Muscle layer of duodenum (tissue), 2 donors: Measurements from ENCODE around the gene LHFPL3.

Experiments used
- H3K27ac ChIP-seq: one replicate; pipeline ENCODE4 v1.7.0; 2013; ENCODE audit warnings: mild to moderate bottlenecking, low read length
- H3K27me3 ChIP-seq: one replicate; pipeline ENCODE4 v1.7.0; 2013; ENCODE audit warnings: low read depth, mild to moderate bottlenecking, control low read depth, low read length
- H3K36me3 ChIP-seq, 2 donors: one replicate each; pipeline ENCODE4 v1.7.0; 2013; ENCODE audit warnings: low read length in 2 of 2, control low read depth in 1 of 2, mild to moderate bottlenecking in 1 of 2; ENCODE audit not compliant: insufficient read depth in 2 of 2, control insufficient read depth in 1 of 2
- H3K4me1 ChIP-seq, 2 donors: one replicate each; pipeline ENCODE4 v1.7.0; 2013; ENCODE audit warnings: low read length in 2 of 2, mild to moderate bottlenecking in 2 of 2, control low read depth in 1 of 2, moderate library complexity in 1 of 2; ENCODE audit not compliant: insufficient read depth in 2 of 2, control insufficient read depth in 1 of 2
- H3K4me3 ChIP-seq, 2 donors: one replicate each; pipeline ENCODE4 v1.7.0; 2013; ENCODE audit warnings: low read length in 2 of 2, low read depth in 1 of 2, mild to moderate bottlenecking in 1 of 2
- H3K9me3 ChIP-seq, 2 donors: one replicate each; pipeline ENCODE4 v1.7.0; 2013; ENCODE audit warnings: low read length in 2 of 2, control low read depth in 1 of 2, mild to moderate bottlenecking in 1 of 2; ENCODE audit not compliant: control insufficient read depth in 1 of 2
- donor health status: healthy.

Gene LHFPL3

DNA sequence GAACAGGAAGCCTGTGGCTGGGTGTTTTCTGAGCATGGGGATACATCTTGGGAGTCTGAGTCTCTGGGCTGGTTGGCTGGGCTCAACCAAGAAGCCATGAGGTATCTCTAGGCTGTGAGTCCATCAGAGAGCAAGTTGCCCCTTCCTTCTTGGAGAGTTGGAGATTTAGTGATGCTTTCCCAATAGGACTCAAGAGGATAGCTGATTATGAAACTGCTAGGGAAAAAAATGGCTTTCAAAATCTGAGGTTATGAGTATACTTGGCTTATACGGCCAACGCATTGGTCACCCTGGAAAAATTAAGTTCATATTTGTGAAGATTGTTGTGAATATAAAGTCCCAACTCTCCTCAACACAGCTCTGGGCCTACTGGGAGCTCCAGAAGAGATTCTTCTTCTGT lies 522.9 kb downstream of the LHFPL3 start:
- H3K36me3 ChIP-seq, result no peaks in the 10 kb centered on the region
- no peaks in the 10 kb centered on the region for H3K4me1 ChIP-seq
- no peak overlapping the region for H3K4me3 ChIP-seq
- no peaks in the 10 kb centered on the region for H3K9me3 ChIP-seq
- H3K27ac ChIP-seq, result no peak overlapping the region
- H3K27me3 ChIP-seq, result no peaks in the 10 kb centered on the region

- Histone ChIP-seq H3K9me3 (no peaks in the 10 kb centered on the region), H3K4me3 (no peak overlapping the region), H3K4me1 (no peaks in the 10 kb centered on the region), H3K36me3 (no peaks in the 10 kb centered on the region), H3K27me3 (no peaks in the 10 kb centered on the region), H3K27ac (no peak overlapping the region)
Measured at GRCh38 chr7:104852386-104852785, 524.0 kb downstream of the LHFPL3 start.

DNA sequence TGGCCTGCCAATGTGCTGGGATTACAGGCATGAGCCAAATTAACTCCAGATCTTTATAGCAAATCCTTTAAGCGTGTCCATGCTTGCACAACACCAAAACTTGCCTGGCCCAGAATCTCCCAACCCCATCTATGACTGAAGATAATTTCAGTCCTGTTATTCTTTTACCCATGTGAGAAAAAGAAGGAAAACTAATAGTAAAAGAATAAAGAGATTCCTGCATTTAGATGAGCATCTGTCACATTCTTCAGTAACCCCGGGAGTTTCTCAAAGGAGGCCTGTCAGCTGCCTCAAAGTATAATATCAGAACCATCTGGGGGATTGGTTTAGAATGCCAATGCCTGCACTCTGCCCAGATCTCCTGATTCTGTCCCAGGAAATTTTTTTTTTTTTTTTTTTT lies 527.5 kb downstream of the LHFPL3 start:
- no peaks in the 10 kb centered on the region for H3K27me3 ChIP-seq
- no peaks in the 10 kb centered on the region for H3K36me3 ChIP-seq
- no peak overlapping the region for H3K27ac ChIP-seq
- H3K4me1 ChIP-seq, result no peaks in the 10 kb centered on the region
- no peaks in the 10 kb centered on the region for H3K9me3 ChIP-seq
- no peak overlapping the region for H3K4me3 ChIP-seq

- no peaks in the 10 kb centered on the region for H3K27me3 ChIP-seq
- H3K9me3 ChIP-seq, result no peaks in the 10 kb centered on the region
- no peak overlapping the region for H3K27ac ChIP-seq
- no peaks in the 10 kb centered on the region for H3K36me3 ChIP-seq
- peaks cover 0 to 9% of the 10 kb centered on the region in 2 donors for H3K4me1 ChIP-seq
- H3K4me3 ChIP-seq, result no peak overlapping the region
Measured at GRCh38 chr7:104857458-104858425, 529.3 kb downstream of the LHFPL3 start.

- Histone ChIP-seq H3K27ac (no peak overlapping the region), H3K9me3 (no peaks in the 10 kb centered on the region), H3K4me1 (peaks cover 0 to 9% of the 10 kb centered on the region in 2 donors), H3K27me3 (no peaks in the 10 kb centered on the region), H3K36me3 (no peaks in the 10 kb centered on the region), H3K4me3 (no peak overlapping the region)
Measured at GRCh38 chr7:104859754-104860426, 531.5 kb downstream of the LHFPL3 start.

DNA sequence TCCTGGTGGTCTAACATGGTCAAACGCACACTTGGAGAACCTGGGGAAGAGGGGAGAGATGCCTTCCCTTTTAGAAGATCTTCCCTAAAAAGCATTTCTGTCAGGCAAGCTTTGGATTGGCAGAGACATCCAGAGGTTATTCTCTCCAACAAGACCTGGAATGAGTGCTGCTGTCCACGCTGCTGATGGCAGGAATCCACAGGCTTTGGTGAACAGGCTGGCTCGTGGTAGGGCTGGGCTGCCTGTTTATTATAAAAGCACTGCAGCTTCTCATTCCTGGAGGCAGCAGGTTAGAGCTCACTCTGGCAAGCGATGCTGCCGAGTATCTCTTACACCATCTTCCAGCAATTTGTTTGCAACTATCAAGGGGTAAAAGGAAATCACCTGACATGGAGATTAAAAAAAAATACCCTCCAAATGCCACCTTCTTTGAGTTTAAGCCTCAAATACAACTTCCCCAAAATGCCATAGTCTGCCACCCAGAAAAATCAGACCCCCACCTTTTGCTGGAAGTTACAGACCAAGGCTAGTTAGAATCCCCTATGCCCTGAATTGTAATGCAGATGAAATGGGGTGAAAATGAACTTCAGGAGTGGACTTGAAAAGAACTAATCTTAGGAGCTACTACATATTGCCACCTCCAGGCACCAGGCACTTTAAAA lies 533.5 kb downstream of the LHFPL3 start:
- Histone ChIP-seq H3K9me3 (no peaks in the 10 kb centered on the region), H3K4me1 (peaks cover 0 to 9% of the 10 kb centered on the region in 2 donors), H3K4me3 (no peak overlapping the region), H3K27me3 (no peaks in the 10 kb centered on the region), H3K36me3 (no peaks in the 10 kb centered on the region), H3K27ac (no peak overlapping the region)

DNA sequence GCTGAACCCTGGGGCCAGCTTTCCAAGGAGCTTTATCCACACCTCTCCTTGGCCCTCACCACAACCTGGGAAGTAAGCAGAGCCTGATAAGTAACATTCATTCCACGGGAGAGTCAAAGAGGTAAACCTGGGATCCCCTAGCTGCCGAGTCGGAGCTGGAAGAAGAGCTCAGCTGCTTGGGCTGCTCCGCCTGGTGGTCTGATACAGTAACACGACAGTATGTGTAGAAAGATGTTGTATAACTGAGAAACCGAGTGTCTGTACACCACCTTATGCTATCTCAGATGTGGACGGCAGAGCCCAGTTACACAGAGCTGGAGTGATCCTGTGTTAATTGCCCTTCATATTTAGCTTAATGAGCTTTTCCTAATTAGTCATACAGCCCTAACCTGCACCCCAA lies 534.3 kb downstream of the LHFPL3 start:
- H3K36me3 ChIP-seq, result no peaks in the 10 kb centered on the region
- no peak overlapping the region for H3K4me3 ChIP-seq
- peaks cover 0 to 9% of the 10 kb centered on the region in 2 donors for H3K4me1 ChIP-seq
- H3K27me3 ChIP-seq, result no peaks in the 10 kb centered on the region
- no peak overlapping the region for H3K27ac ChIP-seq
- no peaks in the 10 kb centered on the region for H3K9me3 ChIP-seq

DNA sequence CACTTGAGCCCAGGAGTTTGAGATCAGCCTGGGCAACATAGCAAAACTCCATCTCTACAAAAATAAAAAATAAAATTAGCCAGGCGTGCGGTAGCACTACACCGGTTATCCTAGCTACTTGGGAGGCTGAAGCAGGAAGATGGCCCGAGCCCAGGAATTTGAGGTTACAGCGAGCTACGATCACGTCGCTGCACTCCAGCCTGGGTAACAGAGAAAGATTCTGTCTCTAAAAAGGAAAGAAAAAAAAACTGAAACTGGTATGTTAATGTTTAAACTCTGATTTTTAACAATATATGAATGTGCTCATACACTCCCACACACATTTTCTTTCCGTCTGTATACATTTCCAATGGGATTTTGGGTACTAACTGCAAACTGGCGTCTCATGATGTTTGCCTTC lies 545.0 kb downstream of the LHFPL3 start:
- H3K36me3 ChIP-seq, result no peaks in the 10 kb centered on the region
- H3K4me1 ChIP-seq, result no peaks in the 10 kb centered on the region
- H3K9me3 ChIP-seq, result no peaks in the 10 kb centered on the region
- no peak overlapping the region for H3K27ac ChIP-seq
- H3K4me3 ChIP-seq, result no peak overlapping the region
- no peaks in the 10 kb centered on the region for H3K27me3 ChIP-seq

GRCh38 chr7:104878577-104878976 lies 550.2 kb downstream of the LHFPL3 start:
- Histone ChIP-seq H3K27me3 (no peaks in the 10 kb centered on the region), H3K36me3 (no peaks in the 10 kb centered on the region)

GRCh38 chr7:104883248-104883717 lies 554.9 kb downstream of the LHFPL3 start:
- H3K4me1 ChIP-seq, result peaks cover 5 to 9% of the 10 kb centered on the region in 2 donors
- H3K27ac ChIP-seq, result no peak overlapping the region
- H3K27me3 ChIP-seq, result no peaks in the 10 kb centered on the region
- H3K36me3 ChIP-seq, result no peaks in the 10 kb centered on the region
- H3K4me3 ChIP-seq, result no peak overlapping the region
- H3K9me3 ChIP-seq, result peaks cover 0 to 8% of the 10 kb centered on the region in 2 donors

More at GRCh38 chr7:104878577-104878976, 550.2 kb downstream of the LHFPL3 start:
- Histone ChIP-seq H3K9me3 (peaks cover 0 to 8% of the 10 kb centered on the region in 2 donors), H3K27ac (no peak overlapping the region), H3K4me1 (peaks cover 0 to 5% of the 10 kb centered on the region in 2 donors), H3K4me3 (no peak overlapping the region)
